ENCODE data around the gene AUTS2.
"Not testable (repeated sequence)": the region's sequence is repeated elsewhere in the genome, so short reads cannot be mapped to it uniquely, and the experiment has no call there.

AUTS2 gene

GRCh38 chr7:70580161-70580560, 981.9 kb downstream of the AUTS2 start:
- Mint-ChIP-seq H3K27me3 (no peaks in the 10 kb centered on the region), H3K4me1 (no peaks in the 10 kb centered on the region), H3K27ac (no peak overlapping the region), H3K36me3 (ENCODE audit: low read depth) (no peaks in the 10 kb centered on the region), H3K4me3 (no peak overlapping the region), H3K9me3 (peaks cover 3% of the 10 kb centered on the region)
- ATAC-seq, result no peak
- DNase-seq, result no peak

GRCh38 chr7:70582927-70583895, 984.9 kb downstream of the AUTS2 start:
- Mint-ChIP-seq H3K36me3 (ENCODE audit: low read depth) (no peaks in the 10 kb centered on the region), H3K4me1 (no peaks in the 10 kb centered on the region), H3K27ac (no peak overlapping the region), H3K4me3 (no peak overlapping the region), H3K27me3 (no peaks in the 10 kb centered on the region), H3K9me3 (peaks cover 3% of the 10 kb centered on the region)
- no peak for ATAC-seq
- DNase-seq, result no peak

GRCh38 chr7:70583965-70584883, 985.9 kb downstream of the AUTS2 start:
- Mint-ChIP-seq H3K27ac (no peak overlapping the region), H3K9me3 (peaks cover 3% of the 10 kb centered on the region), H3K4me3 (no peak overlapping the region), H3K4me1 (no peaks in the 10 kb centered on the region), H3K36me3 (ENCODE audit: low read depth) (no peaks in the 10 kb centered on the region), H3K27me3 (no peaks in the 10 kb centered on the region)
- no peak for ATAC-seq
- DNase-seq, result no peak

DNA sequence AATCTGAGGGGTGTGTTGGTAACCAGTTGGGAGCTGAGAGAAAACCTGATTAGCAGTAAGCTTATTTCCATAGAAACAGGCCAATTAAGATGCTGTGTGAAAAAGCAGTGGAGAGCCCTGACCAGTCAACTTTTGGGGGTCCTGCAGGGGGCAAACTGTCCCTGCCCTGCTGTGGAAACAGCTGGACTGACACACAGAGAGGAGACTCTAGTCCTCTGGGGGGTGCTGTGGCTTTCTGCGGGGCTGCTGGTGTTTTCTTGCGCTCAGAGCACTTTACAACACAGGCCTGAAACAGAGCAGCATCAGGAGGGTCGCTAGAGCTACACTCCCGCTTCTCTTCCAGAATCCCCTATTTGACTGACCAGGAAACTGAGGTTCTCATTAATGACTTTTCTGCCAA, 986.8 kb downstream of the AUTS2 start:
- H3K4me3 Mint-ChIP-seq, result no peak overlapping the region
- H3K27me3 Mint-ChIP-seq, result no peaks in the 10 kb centered on the region
- ATAC-seq (no peak), DNase-seq (no peak)
- H3K4me1 Mint-ChIP-seq, result no peaks in the 10 kb centered on the region
- H3K27ac Mint-ChIP-seq, result no peak overlapping the region
- H3K9me3 Mint-ChIP-seq, result no peaks in the 10 kb centered on the region
- H3K36me3 Mint-ChIP-seq (ENCODE audit: low read depth), result no peaks in the 10 kb centered on the region

GRCh38 chr7:70586822-70587221, 988.5 kb downstream of the AUTS2 start:
- Mint-ChIP-seq H3K36me3 (ENCODE audit: low read depth) (no peaks in the 10 kb centered on the region), H3K4me1 (no peaks in the 10 kb centered on the region), H3K4me3 (no peak overlapping the region), H3K27ac (no peak overlapping the region), H3K9me3 (no peaks in the 10 kb centered on the region), H3K27me3 (no peaks in the 10 kb centered on the region)
- no peak for DNase-seq
- no peak for ATAC-seq

GRCh38 chr7:70587739-70588138, 989.5 kb downstream of the AUTS2 start:
- no peak overlapping the region for H3K27ac Mint-ChIP-seq
- no peaks in the 10 kb centered on the region for H3K27me3 Mint-ChIP-seq
- ATAC-seq, result no peak
- no peak overlapping the region for H3K4me3 Mint-ChIP-seq
- no peaks in the 10 kb centered on the region for H3K36me3 Mint-ChIP-seq (ENCODE audit: low read depth)
- H3K9me3 Mint-ChIP-seq, result no peaks in the 10 kb centered on the region
- DNase-seq, result no peak
- H3K4me1 Mint-ChIP-seq, result no peaks in the 10 kb centered on the region

- no peak for ATAC-seq
- no peaks in the 10 kb centered on the region for H3K9me3 Mint-ChIP-seq
- H3K4me1 Mint-ChIP-seq, result no peaks in the 10 kb centered on the region
Measured at GRCh38 chr7:70588191-70588921, 990.1 kb downstream of the AUTS2 start.

DNA sequence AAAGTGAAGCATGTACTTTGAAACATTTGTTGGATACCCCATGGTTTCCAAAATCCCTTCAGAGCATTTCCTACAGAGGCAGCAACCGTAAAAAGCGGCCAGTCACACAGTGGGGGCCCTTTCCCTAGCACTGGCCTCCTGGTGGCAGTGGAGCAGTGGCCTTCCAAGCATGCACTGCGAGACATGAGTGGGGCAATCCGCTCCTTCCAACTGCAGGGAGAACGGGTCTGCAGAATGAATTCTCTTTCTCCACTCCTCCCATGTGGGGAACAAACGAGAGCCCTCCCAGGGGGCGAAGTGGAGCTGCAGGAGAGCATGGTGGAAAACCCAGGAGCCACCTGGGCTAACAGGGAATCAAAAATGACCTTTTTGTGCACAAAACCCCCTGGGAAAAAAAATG, 990.7 kb downstream of the AUTS2 start:
- H3K4me1 Mint-ChIP-seq, result no peaks in the 10 kb centered on the region
- ATAC-seq (no peak), DNase-seq (no peak)
- H3K36me3 Mint-ChIP-seq (ENCODE audit: low read depth), result no peaks in the 10 kb centered on the region
- H3K27me3 Mint-ChIP-seq, result no peaks in the 10 kb centered on the region
- no peaks in the 10 kb centered on the region for H3K9me3 Mint-ChIP-seq
- H3K4me3 Mint-ChIP-seq, result no peak overlapping the region
- no peak overlapping the region for H3K27ac Mint-ChIP-seq

More at GRCh38 chr7:70588191-70588921, 990.1 kb downstream of the AUTS2 start:
- no peak for DNase-seq
- Mint-ChIP-seq H3K36me3 (ENCODE audit: low read depth) (no peaks in the 10 kb centered on the region), H3K4me3 (no peak overlapping the region), H3K27ac (no peak overlapping the region), H3K27me3 (no peaks in the 10 kb centered on the region)

GRCh38 chr7:70589590-70589989, 991.3 kb downstream of the AUTS2 start:
- no peak overlapping the region for H3K4me3 Mint-ChIP-seq
- H3K36me3 Mint-ChIP-seq (ENCODE audit: low read depth), result no peaks in the 10 kb centered on the region
- H3K27ac Mint-ChIP-seq, result no peak overlapping the region
- ATAC-seq (no peak), DNase-seq (no peak)
- H3K9me3 Mint-ChIP-seq, result no peaks in the 10 kb centered on the region
- no peaks in the 10 kb centered on the region for H3K4me1 Mint-ChIP-seq
- H3K27me3 Mint-ChIP-seq, result peaks cover 4% of the 10 kb centered on the region

DNA sequence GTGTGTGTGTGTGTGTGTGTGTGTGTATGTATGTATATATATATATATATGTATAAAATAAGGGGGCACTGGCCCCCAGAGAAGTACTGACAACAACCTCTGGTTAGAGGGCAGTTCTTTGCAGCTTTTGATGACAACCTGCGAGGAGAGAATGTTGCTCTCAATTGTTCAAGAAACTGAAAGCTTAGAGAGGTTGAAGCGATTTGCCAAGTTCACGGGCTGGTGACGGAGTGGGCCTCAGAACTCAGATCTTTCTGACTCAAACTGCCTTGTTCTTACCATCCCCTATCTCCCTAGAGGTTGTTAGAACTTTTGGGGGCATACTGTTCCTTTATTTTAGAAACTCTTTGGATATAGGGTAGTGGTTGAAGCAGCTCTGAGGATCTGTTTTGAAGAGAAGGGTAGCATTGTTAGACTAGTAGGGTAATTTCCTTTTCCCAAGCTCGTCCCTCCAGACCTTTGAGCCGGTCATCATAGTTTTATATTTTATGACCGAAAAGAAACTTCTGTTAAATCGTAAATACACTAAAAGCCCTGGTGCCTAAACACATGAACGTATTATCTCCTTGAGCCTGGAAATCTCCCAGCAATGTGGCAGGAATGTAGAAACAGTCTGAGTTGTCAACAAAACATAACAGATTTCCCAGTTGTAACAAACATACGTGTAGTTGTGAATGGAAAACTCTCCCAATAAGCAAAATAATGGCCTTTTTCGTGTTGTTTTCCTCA, 992.0 kb downstream of the AUTS2 start:
- DNase-seq, result no peak
- no peaks in the 10 kb centered on the region for H3K36me3 Mint-ChIP-seq (ENCODE audit: low read depth)
- no peak for ATAC-seq
- peaks cover 10% of the 10 kb centered on the region for H3K27me3 Mint-ChIP-seq
- H3K4me1 Mint-ChIP-seq, result peaks cover under 1% of the 10 kb centered on the region
- H3K9me3 Mint-ChIP-seq, result no peaks in the 10 kb centered on the region
- H3K4me3 Mint-ChIP-seq, result no peak overlapping the region
- H3K27ac Mint-ChIP-seq, result no peak overlapping the region

- Mint-ChIP-seq H3K36me3 (ENCODE audit: low read depth) (no peaks in the 10 kb centered on the region), H3K9me3 (no peaks in the 10 kb centered on the region), H3K4me1 (peaks cover 4% of the 10 kb centered on the region), H3K27ac (no peak overlapping the region), H3K27me3 (peaks cover 17% of the 10 kb centered on the region), H3K4me3 (no peak overlapping the region)
- DNase-seq (no peak), ATAC-seq (no peak)
Measured at GRCh38 chr7:70591643-70592042, 993.4 kb downstream of the AUTS2 start.

DNA sequence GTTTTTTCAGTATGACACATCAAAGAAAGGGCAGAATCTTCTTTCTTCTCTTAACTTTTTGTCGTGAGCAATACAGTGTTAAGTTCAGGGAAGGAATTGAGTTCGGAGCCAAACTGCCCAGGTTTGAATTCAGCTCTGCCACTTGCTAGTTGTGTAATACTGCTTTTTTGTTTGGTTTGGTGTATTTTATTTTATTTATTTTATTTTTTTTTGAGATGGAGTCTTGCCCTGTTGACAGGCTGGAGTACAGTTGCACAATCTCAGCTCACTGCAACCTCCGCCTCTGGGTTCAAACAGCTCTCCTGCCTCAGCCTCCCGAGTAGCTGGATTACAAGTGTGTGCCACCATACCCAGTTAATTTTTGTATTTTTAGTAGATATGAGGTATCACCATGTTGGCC, 993.9 kb downstream of the AUTS2 start:
- DNase-seq (no peak), ATAC-seq (no peak)
- H3K27me3 Mint-ChIP-seq, result peaks cover 22% of the 10 kb centered on the region
- H3K9me3 Mint-ChIP-seq, result no peaks in the 10 kb centered on the region
- H3K36me3 Mint-ChIP-seq (ENCODE audit: low read depth), result no peaks in the 10 kb centered on the region
- H3K4me3 Mint-ChIP-seq, result no peak overlapping the region
- no peak overlapping the region for H3K27ac Mint-ChIP-seq
- H3K4me1 Mint-ChIP-seq, result peaks cover 5% of the 10 kb centered on the region

DNA sequence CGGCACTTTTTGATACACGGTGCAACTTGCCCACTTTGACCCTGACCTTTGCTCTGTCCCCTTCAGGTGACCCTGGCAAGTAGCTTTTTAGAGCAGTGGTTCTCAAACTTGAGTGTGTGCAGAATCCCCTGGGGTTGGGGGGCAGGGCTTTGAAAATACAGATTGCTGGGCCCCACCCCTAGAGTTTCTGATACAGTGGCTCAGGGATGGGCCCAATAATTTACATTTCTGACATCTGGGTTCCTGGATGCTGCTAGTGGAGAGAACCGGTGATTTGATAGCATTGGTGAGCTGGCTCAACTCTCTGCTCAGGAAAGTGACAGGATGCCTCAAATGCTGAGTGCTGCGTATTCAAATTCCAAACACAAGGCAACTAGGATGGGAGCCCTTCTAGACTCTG, 995.9 kb downstream of the AUTS2 start:
- H3K36me3 Mint-ChIP-seq (ENCODE audit: low read depth), result no peaks in the 10 kb centered on the region
- peaks cover 5% of the 10 kb centered on the region for H3K4me1 Mint-ChIP-seq
- no peak overlapping the region for H3K4me3 Mint-ChIP-seq
- DNase-seq (no peak), ATAC-seq (no peak)
- H3K27me3 Mint-ChIP-seq, result peaks cover 34% of the 10 kb centered on the region
- H3K9me3 Mint-ChIP-seq, result no peaks in the 10 kb centered on the region
- no peak overlapping the region for H3K27ac Mint-ChIP-seq

DNA sequence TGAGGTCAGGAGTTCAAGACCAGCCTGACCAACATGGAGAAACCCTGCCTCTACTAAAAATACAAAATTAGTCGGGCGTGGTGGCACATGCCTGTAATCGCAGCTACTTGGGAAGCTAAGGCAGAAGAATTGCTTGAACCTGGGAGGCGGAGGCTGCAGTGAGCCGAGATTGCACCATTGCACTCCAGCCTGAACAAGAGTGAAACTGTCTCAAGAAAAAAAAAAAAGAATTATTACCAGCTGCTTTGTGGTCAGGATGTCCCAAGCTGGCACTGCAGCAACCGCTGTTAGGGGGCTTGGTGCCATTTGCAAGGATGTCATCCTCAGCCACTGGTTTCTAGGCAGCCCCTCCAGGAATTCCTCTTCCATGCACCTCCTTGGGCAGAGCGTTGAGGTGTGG, 996.6 kb downstream of the AUTS2 start:
- H3K27ac Mint-ChIP-seq; H3K36me3 Mint-ChIP-seq (ENCODE audit: low read depth); H3K4me1 Mint-ChIP-seq; H3K9me3 Mint-ChIP-seq; H3K4me3 Mint-ChIP-seq; DNase-seq; ATAC-seq: not testable (repeated sequence)
- H3K27me3 Mint-ChIP-seq, result peaks cover 34% of the 10 kb centered on the region
